Epithelial cell of esophagus (primary cell): Measurements from ENCODE around the gene IL17RA.
A peak's percentile ranks its signal among the peaks of the same experiment; 100 is the strongest.

Source experiments
- DNase-seq: peaks from one replicate; pipeline ENCODE4 v3.0.0; 2010; ENCODE audit warnings: low read depth
- H3K4me3 ChIP-seq: 2 replicates; pipeline ENCODE4 v1.5.1; 2011; ENCODE audit warnings: mild to moderate bottlenecking, low read length, control low read depth
- CTCF ChIP-seq: IDR thresholded peaks from 2 replicates; pipeline ENCODE4 v1.5.1; 2011; ENCODE audit warnings: low read depth, mild to moderate bottlenecking, low read length, control low read depth, inconsistent platforms; ENCODE audit not compliant: insufficient read depth; ENCODE audit errors: missing control alignments

IL17RA gene

DNA sequence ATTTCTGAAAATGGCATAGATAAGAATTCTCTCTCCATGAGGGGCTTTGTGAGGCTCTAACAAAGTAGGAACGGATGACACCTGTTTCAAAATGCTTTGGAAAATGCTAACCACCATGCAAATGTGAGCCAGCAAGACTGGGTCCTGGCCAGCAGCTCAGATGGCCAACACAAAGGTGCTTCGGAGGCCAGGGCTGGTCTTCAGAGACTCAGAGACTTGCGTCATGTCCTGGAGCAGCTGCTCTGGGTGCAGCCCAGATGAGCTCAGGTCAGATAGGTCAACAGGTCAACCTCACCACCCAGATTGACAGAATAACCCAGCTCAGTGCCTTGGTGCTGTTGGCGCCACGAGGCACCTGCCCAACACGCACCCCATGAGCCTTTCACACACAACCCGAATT lies 48.3 kb downstream of the IL17RA start:
- no peak for DNase-seq
- no peak for TF ChIP-seq CTCF
- H3K4me3 ChIP-seq, result no peak overlapping the region

- DNase-seq, result no peak
- no peak overlapping the region for H3K4me3 ChIP-seq
- no peak for TF ChIP-seq CTCF
These were observed 50.5 kb downstream of the IL17RA start for GRCh38 chr22:17135153-17135760.

DNA sequence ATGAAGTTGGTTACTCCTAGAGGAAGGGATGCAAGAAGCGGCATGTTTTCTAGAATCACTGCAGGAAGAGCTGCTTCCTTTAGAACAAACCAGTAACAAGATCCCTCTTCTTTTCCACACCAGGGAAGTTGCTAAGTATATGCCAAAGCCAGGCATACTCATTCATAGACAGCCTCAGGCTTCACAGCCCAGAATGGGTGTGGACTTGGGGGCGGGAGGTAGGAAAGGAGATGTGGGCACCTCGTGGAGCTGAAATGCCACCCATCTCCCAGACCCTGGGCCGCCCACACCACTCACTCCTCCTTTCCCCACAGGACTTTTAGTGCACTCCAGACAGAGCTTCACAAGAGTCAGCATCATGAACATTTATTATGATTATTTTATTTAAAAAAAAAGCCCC lies 52.4 kb downstream of the IL17RA start:
- DNase-seq, result peak; percentile 28
- TF ChIP-seq CTCF, result no peak
- no peak overlapping the region for H3K4me3 ChIP-seq

DNA sequence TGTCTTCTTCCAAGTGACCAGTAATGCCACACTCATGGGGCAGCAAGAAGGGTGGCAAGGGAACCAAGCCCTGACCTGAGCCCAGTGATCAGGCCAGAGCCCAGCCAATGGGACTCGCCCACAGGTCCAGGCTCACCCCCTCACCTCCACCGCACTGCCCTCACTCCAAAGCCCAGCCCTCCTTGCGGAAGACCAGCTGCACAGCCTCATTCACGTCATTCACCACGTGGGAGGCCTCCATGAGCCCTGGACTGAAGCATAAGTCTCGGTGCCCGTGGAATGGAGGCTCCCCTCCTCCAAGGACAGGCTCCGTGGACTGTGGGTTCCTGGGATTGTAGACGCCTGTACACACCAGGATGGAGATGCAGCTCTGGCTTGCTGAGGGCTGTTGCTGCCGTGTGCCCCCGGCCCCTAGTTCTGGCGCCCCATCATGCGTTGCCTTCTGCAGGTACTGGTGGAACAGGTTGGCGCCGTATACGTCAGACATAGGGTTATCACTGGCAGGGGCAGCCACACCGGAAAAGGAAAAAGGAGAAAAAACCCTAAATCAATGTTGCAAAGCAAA lies 53.1 kb downstream of the IL17RA start:
- TF ChIP-seq CTCF, result no peak
- no peak overlapping the region for H3K4me3 ChIP-seq
- no peak for DNase-seq

GRCh38 chr22:17138513-17138912 lies 53.7 kb downstream of the IL17RA start:
- H3K4me3 ChIP-seq, result no peak overlapping the region
- no peak for TF ChIP-seq CTCF
- no peak for DNase-seq

DNA sequence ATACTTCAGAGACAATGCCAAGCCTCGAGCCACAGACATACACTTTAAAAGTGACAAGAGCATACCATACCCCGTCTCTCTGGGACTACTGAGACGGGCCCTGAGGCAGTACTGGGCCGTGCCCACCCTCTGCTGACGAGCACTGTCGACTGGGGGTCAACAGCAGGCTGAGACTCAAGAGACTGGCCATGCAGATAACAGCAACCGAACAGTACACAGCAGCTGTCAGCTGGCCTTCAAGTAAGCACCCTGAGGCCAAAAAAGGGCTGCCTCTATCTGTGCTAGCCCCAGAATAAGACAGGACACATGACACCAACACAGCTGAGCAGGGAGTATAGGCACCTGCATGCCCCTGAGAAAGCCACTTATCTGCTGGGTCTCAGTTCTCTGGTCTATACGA lies 55.2 kb downstream of the IL17RA start:
- no peak for DNase-seq
- no peak for TF ChIP-seq CTCF
- H3K4me3 ChIP-seq, result no peak overlapping the region

- DNase-seq, result no peak
- no peak for TF ChIP-seq CTCF
- H3K4me3 ChIP-seq, result no peak overlapping the region
These were observed 56.3 kb downstream of the IL17RA start for GRCh38 chr22:17140826-17141766.
